Stimulated activated CD4-positive, alpha-beta T cell treated with anti-CD3 and anti-CD28 coated beads, Interleukin-4, amount 100 ng/mL, for 4 hours (primary cell): Measurements from ENCODE around the gene ENTPD7.
A peak's percentile ranks its signal among the peaks of the same experiment; 100 is the strongest.

Source experiments
- DNase-seq, 2 experiments: peaks; one replicate each; pipeline ENCODE4 v3.0.0-alpha.2; 2020

Gene ENTPD7

GRCh38 chr10:99652800-99653390 lies 6.4 kb upstream of the ENTPD7 start:
- DNase-seq: no peak

DNA sequence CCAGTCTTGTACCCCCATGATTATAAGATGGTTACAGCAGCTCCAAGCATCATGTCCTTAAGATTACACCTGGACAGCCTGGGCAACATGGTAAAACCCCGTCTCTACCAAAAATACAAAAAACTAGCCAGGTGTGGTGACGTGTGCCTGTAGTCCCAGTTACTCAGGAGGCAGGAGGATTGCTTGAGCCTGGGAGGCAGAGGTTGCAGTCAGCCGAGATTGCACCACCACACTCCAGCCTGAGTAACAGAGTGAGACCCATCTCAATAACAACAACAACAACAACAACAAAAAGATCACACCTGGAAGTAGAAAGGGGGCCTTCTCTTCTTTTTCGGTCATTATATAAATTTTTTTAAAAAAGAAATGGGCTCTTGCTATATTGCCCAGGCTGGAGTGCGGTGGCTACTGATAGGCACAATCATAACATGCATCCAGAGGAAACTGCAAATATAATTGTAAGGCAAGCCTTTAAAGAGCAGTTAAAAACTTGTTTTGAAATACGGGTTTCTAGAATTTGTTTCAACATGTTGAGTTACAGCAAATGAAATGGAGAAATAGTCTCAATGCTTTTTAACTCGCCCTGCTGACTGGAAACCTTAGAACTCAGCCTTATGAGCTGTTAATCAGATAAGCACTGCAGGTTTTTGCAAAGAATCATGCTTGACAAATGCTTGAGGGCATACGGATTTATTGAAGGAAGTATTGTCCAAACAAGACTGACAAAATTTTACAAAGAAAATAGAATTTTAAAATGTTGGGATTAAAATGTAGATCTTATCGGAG lies 4.7 kb upstream of the ENTPD7 start:
- DNase-seq: no peak

DNA sequence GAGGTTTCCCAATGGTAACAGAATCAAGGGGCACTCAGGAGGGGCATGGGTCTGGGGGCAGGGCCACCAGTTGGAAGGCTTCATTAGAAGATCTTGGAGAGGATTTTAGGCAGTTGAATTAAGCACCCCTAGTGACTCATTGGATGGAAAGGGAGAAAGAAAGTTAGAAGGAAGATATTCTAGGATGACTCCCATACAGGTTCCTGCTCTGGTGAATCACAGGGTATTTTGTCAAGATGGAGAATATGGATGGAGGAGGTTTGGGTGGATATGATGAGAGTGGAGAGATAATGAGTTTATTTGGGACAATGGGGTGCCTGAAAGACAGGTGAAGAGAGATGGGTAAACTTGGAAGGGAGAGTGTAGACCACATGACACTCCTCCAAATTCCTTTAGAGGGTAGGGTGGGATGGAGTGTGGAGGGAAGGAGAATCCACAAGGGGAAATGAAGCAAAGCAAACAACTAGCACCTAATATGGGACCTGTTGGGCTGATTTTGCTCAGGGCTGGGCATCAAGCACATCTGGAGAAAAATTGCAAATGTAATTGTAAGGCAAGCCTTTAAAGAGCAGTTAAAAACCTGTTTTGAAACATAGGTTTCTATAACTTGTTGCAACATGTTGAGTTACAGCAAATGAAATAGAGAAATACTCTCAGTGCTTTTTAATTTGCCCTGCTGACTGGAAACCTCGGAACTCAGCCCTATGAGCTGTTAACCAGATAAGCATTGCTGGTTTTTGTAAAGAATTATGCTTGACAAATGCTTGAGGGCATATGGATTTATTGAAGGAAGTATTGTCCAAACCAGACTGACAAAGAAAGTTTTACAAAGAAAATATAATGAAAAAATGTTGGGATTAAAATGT lies 2.9 kb upstream of the ENTPD7 start:
- DNase-seq: no peak

GRCh38 chr10:99658622-99659030 lies 683 bp upstream of the ENTPD7 start:
- peak; percentile 56 to 60 for DNase-seq

- no peak for DNase-seq
These were observed 608 bp downstream of the ENTPD7 start for GRCh38 chr10:99659868-99660366.

- no peak for DNase-seq
These were observed 1.5 kb downstream of the ENTPD7 start for GRCh38 chr10:99660662-99661376.

DNA sequence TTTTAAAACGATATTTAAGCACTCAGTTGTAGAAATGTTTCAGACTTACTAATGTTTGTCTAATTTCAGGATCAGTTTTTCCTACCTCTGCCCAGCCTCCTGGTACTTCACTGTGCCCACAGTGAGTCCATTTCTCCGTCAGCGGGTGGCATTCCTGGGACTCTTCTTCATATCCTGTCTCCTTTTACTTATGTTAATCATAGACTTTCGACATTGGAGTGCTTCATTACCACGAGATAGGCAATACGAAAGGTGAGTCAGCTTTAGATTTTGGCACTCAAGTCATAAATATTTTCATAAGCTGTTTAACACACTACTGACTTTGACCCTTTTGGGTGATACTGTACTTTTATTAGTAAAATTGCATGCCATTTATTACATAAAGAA lies 2.1 kb downstream of the ENTPD7 start:
- DNase-seq: no peak

DNA sequence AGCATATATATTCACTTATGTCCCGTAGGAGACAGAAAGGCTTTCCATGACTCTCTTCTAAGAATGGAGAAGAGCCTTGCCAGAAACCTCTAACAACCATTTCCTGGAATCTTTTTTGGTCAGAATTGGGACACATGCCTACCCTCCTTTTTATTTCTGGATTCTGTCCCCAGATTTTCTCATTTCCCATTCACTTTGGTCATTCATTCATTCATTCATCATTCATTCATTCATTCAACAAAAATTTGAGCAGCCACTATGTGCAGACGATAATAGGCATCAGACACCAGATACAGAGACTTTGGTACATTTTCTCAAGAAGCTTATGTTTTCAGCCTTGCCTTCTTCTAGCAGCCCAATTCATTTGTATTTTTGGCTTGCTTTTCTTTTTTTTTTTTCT lies 6.0 kb downstream of the ENTPD7 start:
- DNase-seq: no peak

DNA sequence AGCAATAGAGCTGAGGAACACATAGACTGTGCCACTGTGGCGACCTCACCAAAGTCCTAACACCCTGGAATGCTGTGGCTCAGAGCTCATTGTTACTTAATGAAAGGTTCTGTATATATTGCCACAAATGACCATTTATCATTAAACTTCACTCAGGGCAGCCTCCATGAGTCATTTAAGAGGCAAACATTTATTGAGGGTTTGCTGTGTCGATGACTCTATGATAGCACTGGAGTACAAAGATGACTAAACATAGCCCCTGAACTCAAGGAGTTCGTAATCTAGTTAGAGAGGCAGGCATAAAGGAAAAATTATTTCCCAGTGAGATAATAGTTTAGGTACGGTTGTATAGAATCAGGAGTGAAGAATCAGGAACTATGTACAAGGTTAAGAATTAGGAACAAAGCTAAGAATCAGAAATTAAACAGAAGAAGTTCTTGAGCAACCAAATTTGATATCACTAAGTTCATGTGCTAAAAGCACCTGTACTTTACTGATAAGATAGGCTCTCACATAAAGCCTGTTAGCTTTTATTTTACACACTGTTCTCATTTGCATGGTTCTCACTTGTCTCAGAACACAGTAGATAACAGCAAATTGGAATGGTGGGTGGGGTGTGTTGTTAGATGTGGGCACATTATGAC lies 7.9 kb downstream of the ENTPD7 start:
- no peak for DNase-seq

DNA sequence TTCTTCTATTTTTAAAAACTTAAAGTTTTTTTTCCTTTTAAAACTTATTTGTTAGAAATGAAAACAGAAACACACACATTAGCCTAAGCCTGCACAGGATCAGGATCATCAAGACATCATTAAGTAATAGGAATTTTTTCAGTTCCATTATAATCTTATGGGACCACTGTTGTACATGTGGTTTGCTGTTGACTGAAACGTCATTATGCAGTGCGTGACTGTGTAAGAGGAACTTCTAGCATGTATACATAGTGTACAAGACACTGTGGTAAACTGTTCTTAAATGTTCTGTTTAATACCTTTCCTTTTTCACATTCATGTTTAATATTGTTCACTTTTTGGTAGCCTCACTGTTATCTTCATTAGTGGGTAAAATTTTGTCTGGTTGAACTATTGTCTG lies 12.1 kb downstream of the ENTPD7 start:
- DNase-seq: no peak

DNA sequence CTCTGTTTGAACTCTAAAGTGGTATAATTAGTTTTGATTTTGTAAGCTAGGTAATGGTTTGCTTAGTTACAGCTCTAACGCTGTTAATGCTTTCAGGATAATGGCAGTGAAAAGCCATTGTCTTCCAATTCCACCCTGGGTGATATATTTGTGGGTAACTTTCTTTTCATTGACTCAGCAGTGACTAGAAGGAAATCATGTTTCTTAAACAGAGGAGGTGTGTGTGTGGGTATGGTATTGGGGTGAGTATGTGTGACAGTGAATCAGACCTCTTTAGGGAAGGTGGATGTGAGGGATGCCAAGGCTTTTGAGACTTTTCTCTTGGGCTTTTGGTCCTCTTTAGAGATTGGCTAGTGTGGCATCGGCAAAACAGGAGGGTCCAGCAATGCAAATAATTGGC lies 13.6 kb downstream of the ENTPD7 start:
- DNase-seq: no peak

DNA sequence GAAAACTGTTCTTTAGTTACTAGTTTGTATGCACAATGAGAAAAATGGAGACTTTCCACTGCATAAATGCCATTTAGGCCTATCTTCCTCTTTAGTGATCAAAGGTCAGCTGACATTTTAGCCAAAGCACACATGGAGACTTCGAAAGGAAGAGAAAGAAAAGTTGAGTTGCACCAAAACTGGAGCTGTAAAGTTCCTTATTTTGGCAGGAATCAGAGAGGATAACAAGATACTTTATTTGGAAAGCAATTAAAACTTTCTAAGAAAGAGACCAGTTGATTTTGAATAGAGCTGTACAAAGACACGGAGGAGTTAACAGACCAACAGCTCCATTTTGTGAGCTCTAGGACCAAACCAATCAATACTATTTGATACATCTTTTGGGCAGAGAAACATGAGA lies 14.2 kb downstream of the ENTPD7 start:
- no peak for DNase-seq

DNA sequence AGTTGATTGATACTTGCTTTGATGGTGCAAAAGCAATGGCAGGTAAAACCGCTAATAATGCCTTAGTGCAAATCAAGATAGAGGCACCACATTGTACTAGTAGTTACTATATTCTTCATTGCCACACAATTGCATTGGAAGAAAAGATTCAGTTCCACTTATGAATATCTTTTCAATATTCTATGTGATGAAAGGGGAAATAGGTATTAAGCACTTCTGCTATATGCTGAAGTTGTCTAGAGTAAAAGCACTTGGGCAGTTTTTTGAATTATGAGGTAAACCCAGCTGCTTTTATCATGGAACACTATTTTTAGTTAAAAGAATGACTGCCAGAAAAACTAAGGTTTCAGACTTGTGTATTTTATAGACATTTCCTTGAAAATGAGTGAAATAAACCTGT lies 15.5 kb downstream of the ENTPD7 start:
- DNase-seq: no peak

GRCh38 chr10:99676426-99676825 lies 17.1 kb downstream of the ENTPD7 start:
- no peak for DNase-seq

GRCh38 chr10:99676895-99677294 lies 17.6 kb downstream of the ENTPD7 start:
- no peak for DNase-seq

GRCh38 chr10:99678921-99679320 lies 19.6 kb downstream of the ENTPD7 start:
- DNase-seq: no peak

DNA sequence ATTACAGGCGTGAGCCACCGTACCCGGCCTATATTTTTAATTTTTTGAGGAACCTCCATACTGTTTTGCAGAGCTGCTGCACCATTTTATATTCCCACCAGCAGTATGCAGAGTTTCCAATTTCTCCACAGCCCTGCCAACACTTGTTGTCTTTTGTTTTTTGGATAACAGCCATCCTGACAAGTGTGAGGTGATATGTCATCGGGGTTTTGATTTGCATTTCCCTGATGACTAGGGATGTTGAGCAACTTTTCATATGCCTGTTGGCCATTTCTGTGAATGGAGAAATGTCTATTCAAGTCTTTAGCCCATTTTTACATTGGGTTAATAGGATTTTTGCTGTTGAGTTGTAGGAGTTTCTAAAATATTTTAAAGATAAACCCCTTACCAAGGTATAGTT lies 22.2 kb downstream of the ENTPD7 start:
- no peak for DNase-seq

DNA sequence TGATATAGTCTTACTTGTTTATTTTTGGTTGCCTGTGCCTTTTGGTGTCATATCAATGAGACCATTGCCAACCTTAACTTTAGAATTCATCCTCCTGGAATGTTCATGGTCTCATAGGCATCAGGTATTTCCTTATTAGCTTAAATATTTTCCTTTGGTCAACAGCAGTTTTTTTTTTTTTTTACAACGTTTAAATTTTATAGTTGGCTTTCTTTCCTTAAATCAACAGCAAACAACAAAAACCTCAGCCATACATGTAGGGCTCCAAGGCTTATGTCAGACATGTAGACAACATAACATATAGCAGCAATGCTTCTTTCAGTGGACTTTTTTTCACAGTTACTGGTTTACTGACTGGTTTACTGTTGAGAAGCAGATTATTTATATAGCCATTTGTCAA lies 22.7 kb downstream of the ENTPD7 start:
- DNase-seq: no peak

- no peak for DNase-seq
These were observed 23.4 kb downstream of the ENTPD7 start for GRCh38 chr10:99682752-99683151.

DNA sequence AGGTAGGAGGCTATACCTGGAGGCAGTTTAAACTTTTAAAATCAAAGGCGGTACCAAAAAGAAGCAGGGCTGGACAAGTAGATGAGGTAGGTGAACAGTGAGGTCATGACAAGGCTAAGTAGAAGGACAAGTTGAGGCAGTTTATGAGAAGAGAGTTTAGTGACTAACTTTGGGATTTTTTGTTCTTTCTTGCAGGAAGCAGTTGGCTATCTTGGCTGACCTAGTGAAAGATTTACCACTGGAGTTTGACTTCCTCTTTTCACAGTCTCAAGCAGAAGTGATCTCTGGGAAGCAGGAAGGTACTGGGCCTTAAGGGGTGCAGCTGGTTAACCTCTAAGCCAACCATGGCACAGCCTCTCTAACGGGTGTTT lies 26.3 kb downstream of the ENTPD7 start:
- DNase-seq: no peak

GRCh38 chr10:99689461-99689860 lies 30.2 kb downstream of the ENTPD7 start:
- no peak for DNase-seq

- DNase-seq: no peak
These were observed 34.7 kb downstream of the ENTPD7 start for GRCh38 chr10:99693933-99694583.
